GM10266 (cell line): ENCODE results near the gene BCAS2.

Experiments
- DNase-seq: peaks from one replicate; pipeline ENCODE4 v3.0.0; 2012; ENCODE audit errors: extremely low spot score
- TF ChIP-seq, protein P1 (sequence below): IDR thresholded peaks from 2 replicates; pipeline ENCODE4 v1.5.1; 2012; ENCODE audit warnings: mild to moderate bottlenecking, low read depth; ENCODE audit not compliant: control insufficient read depth, insufficient read depth; ENCODE audit errors: missing control alignments

Gene BCAS2

GRCh38 chr1:114559356-114559755, 22.1 kb downstream of the BCAS2 start:
- TF ChIP-seq, protein P1, sequence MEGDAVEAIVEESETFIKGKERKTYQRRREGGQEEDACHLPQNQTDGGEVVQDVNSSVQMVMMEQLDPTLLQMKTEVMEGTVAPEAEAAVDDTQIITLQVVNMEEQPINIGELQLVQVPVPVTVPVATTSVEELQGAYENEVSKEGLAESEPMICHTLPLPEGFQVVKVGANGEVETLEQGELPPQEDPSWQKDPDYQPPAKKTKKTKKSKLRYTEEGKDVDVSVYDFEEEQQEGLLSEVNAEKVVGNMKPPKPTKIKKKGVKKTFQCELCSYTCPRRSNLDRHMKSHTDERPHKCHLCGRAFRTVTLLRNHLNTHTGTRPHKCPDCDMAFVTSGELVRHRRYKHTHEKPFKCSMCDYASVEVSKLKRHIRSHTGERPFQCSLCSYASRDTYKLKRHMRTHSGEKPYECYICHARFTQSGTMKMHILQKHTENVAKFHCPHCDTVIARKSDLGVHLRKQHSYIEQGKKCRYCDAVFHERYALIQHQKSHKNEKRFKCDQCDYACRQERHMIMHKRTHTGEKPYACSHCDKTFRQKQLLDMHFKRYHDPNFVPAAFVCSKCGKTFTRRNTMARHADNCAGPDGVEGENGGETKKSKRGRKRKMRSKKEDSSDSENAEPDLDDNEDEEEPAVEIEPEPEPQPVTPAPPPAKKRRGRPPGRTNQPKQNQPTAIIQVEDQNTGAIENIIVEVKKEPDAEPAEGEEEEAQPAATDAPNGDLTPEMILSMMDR, result no peak
- peak; percentile 19 for DNase-seq

DNA sequence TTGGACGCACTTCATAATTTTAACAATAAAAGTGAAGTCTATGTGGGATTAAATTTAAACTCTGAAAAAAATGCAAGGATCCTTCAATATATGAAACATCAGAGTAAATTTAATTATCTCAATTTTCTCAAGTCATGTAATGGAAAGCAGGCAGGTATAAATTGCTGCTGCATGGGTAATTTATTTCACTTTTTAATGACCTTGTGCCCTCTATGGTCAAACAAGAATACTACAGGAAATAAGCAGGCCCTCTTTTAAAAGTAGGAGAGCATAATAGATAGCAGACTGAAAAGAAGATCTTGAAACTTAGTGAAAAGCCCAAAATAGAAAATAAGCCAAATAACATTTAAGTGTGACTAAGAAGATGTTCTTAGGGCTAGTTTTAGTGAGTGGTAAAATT, 22.9 kb downstream of the BCAS2 start:
- TF ChIP-seq, protein P1, result peak; percentile 47
- peak; percentile 33 for DNase-seq

DNA sequence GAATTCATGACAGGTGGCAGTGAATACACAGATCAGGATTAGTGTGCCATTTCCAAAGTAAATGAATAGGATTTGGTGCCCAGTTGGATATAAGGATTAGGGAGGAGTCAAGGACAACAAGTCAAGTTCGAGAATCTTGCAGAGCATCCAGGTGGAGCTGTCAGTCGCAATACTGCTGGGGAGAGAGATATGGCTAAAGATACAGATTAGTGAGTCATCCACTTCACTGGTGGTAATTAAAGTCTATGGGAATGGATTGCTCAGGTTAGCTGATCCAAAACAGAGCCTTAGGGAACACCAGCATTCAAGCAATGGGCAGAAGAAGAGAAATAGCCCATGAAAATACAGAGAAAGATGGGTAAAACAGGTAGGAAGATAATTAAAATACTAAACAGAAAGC, 26.8 kb downstream of the BCAS2 start:
- TF ChIP-seq, protein P1, result no peak
- DNase-seq, result no peak

- TF ChIP-seq, protein P1, result no peak
- DNase-seq, result no peak
These were observed 29.2 kb downstream of the BCAS2 start for GRCh38 chr1:114552106-114552639.

- TF ChIP-seq, protein P1, result no peak
- no peak for DNase-seq
These were observed 30.0 kb downstream of the BCAS2 start for GRCh38 chr1:114551400-114551799.

DNA sequence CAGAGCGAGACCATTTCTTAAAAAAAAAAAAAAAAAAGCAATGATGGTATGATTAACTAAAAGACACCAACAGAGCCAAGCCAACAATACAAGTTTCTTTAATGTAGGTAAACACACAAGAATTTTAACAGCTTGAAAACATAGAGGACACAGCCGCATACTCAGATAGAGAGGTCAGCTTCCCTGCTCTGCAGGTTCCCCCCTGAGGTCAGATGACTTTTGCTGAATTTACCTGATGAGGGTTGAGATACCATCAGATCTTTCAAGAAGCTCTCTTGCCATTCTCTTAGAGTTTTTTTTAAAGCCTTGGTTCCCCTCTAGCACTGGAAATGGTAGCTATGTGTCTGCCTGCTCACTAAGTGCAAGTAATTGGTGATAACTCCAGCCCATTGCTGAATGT, 31.1 kb downstream of the BCAS2 start:
- no peak for DNase-seq
- TF ChIP-seq, protein P1, result no peak

DNA sequence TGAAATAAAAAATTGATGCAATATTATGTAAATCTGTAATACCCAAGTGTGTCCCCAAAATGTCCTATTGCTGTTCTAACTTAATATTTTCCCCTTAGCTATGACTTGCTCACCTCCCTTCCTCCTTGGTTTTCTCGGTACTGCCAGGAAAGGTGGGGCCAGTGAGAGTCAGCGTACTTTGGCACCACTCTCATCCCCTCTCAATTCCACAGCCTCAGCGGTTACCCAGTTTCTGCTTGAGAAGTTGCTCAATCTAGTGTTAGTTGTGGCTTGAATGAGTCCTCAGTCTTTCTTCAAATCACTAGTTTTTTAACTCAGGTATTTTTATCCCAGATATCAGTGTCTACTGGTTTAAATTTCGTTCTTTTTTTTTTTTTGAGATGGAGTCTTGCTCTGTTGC, 32.3 kb downstream of the BCAS2 start:
- DNase-seq, result no peak
- TF ChIP-seq, protein P1, result no peak
